IPS DF 6.9 (cell line): Measurements from ENCODE around the gene TMEM266.

ENCODE experiments used
- DNase-seq: peaks from one replicate; pipeline ENCODE4 v3.0.0-alpha.2; 2013; ENCODE audit warnings: low read depth, low spot score
- H3K27ac ChIP-seq: one replicate; pipeline ENCODE4 v1.5.1; 2013; ENCODE audit warnings: low read length, control low read depth
- H3K27me3 ChIP-seq: 2 replicates; pipeline ENCODE4 v1.6.1; 2013; ENCODE audit warnings: mild to moderate bottlenecking, low read length; ENCODE audit not compliant: control insufficient read depth, insufficient read depth
- H3K36me3 ChIP-seq: 2 replicates; pipeline ENCODE4 v1.6.1; 2013; ENCODE audit warnings: low read length; ENCODE audit not compliant: control insufficient read depth, insufficient read depth
- H3K4me1 ChIP-seq: 2 replicates; pipeline ENCODE4 v1.6.1; 2013; ENCODE audit warnings: low read length; ENCODE audit not compliant: control insufficient read depth, insufficient read depth
- H3K4me3 ChIP-seq: 2 replicates; pipeline ENCODE4 v1.5.1; 2013; ENCODE audit warnings: mild to moderate bottlenecking, low read length
- H3K9me3 ChIP-seq: 2 replicates; pipeline ENCODE4 v1.6.1; 2013; ENCODE audit warnings: low read length, inconsistent platforms; ENCODE audit not compliant: control insufficient read depth, insufficient read depth
- WGBS: extraction: QIAGEN DNeasy Blood & Tissue Kit; methylation state at CpG from one replicate; pipeline ENCODE4 v1.1.7; 2013; ENCODE audit warnings: mixed read lengths, missing lambda C conversion rate; ENCODE audit not compliant: insufficient read length, insufficient coverage; 5-methylcytosine and 5-hydroxymethylcytosine counted together

TMEM266 gene

GRCh38 chr15:76180321-76180720, 120.5 kb downstream of the TMEM266 start:
- no peaks in the 10 kb centered on the region for H3K4me1 ChIP-seq
- H3K4me3 ChIP-seq, result no peak overlapping the region
- no peak overlapping the region for H3K27ac ChIP-seq
- H3K36me3 ChIP-seq, result no peaks in the 10 kb centered on the region
- DNase-seq, result no peak
- WGBS, result no CpG with 5 or more reads among the region's 7 CpGs
- no peaks in the 10 kb centered on the region for H3K27me3 ChIP-seq
- no peaks in the 10 kb centered on the region for H3K9me3 ChIP-seq

- WGBS, result no CpG with 5 or more reads among the region's 9 CpGs
- no peak overlapping the region for H3K4me3 ChIP-seq
- no peak for DNase-seq
- no peaks in the 10 kb centered on the region for H3K9me3 ChIP-seq
- H3K27ac ChIP-seq, result no peak overlapping the region
- H3K4me1 ChIP-seq, result no peaks in the 10 kb centered on the region
- H3K27me3 ChIP-seq, result no peaks in the 10 kb centered on the region
- no peaks in the 10 kb centered on the region for H3K36me3 ChIP-seq
These were observed 121.9 kb downstream of the TMEM266 start for GRCh38 chr15:76181705-76182107.

- Histone ChIP-seq H3K4me1 (no peaks in the 10 kb centered on the region), H3K27me3 (no peaks in the 10 kb centered on the region), H3K4me3 (no peak overlapping the region), H3K36me3 (no peaks in the 10 kb centered on the region), H3K9me3 (no peaks in the 10 kb centered on the region), H3K27ac (no peak overlapping the region)
- no peak for DNase-seq
- WGBS, result no CpG with 5 or more reads among the region's 10 CpGs
These were observed 124.3 kb downstream of the TMEM266 start for GRCh38 chr15:76183930-76184649.

GRCh38 chr15:76184650-76185035, 124.9 kb downstream of the TMEM266 start:
- H3K36me3 ChIP-seq, result no peaks in the 10 kb centered on the region
- no peak overlapping the region for H3K4me3 ChIP-seq
- no peak overlapping the region for H3K27ac ChIP-seq
- no peaks in the 10 kb centered on the region for H3K4me1 ChIP-seq
- no peaks in the 10 kb centered on the region for H3K9me3 ChIP-seq
- H3K27me3 ChIP-seq, result no peaks in the 10 kb centered on the region
- WGBS, result no CpG with 5 or more reads among the region's 13 CpGs
- DNase-seq, result no peak

GRCh38 chr15:76185716-76186115, 125.9 kb downstream of the TMEM266 start:
- Histone ChIP-seq H3K9me3 (no peaks in the 10 kb centered on the region), H3K27ac (no peak overlapping the region), H3K4me1 (0 out of 2 replicates have a peak, but pooled peaks cover 2% of the 10 kb centered on the region), H3K27me3 (no peaks in the 10 kb centered on the region), H3K36me3 (no peaks in the 10 kb centered on the region), H3K4me3 (no peak overlapping the region)
- no CpG with 5 or more reads among the region's 3 CpGs for WGBS
- peak; percentile 61 for DNase-seq

- Histone ChIP-seq H3K4me3 (no peak overlapping the region), H3K36me3 (no peaks in the 10 kb centered on the region), H3K9me3 (no peaks in the 10 kb centered on the region), H3K27me3 (no peaks in the 10 kb centered on the region), H3K4me1 (peaks cover 2% of the 10 kb centered on the region; the same call in 1 of the 2 replicates), H3K27ac (no peak overlapping the region)
- DNase-seq, result no peak
- WGBS, result no CpG with 5 or more reads among the region's 4 CpGs
These were observed 127.4 kb downstream of the TMEM266 start for GRCh38 chr15:76187163-76187562.

GRCh38 chr15:76189106-76189505, 129.3 kb downstream of the TMEM266 start:
- Histone ChIP-seq H3K27ac (no peak overlapping the region), H3K9me3 (no peaks in the 10 kb centered on the region), H3K4me1 (peaks cover 2% of the 10 kb centered on the region; the same call in 1 of the 2 replicates), H3K27me3 (no peaks in the 10 kb centered on the region), H3K36me3 (no peaks in the 10 kb centered on the region), H3K4me3 (no peak overlapping the region)
- no peak for DNase-seq
- WGBS, result no CpG with 5 or more reads among the region's 2 CpGs

- WGBS, result no CpG with 5 or more reads among the region's 12 CpGs
- no peaks in the 10 kb centered on the region for H3K36me3 ChIP-seq
- H3K9me3 ChIP-seq, result no peaks in the 10 kb centered on the region
- H3K4me1 ChIP-seq, result peaks cover 2% of the 10 kb centered on the region; the same call in 1 of the 2 replicates
- H3K27me3 ChIP-seq, result no peaks in the 10 kb centered on the region
- H3K27ac ChIP-seq, result no peak overlapping the region
- no peak for DNase-seq
- no peak overlapping the region for H3K4me3 ChIP-seq
These were observed 130.3 kb downstream of the TMEM266 start for GRCh38 chr15:76190070-76190564.

GRCh38 chr15:76190751-76191538, 131.2 kb downstream of the TMEM266 start:
- peak; percentile 58 for DNase-seq
- no CpG with 5 or more reads among the region's 34 CpGs for WGBS
- no peak overlapping the region for H3K4me3 ChIP-seq
- peaks cover 2% of the 10 kb centered on the region; the same call in 1 of the 2 replicates for H3K4me1 ChIP-seq
- no peak overlapping the region for H3K27ac ChIP-seq
- H3K27me3 ChIP-seq, result no peaks in the 10 kb centered on the region
- no peaks in the 10 kb centered on the region for H3K9me3 ChIP-seq
- H3K36me3 ChIP-seq, result no peaks in the 10 kb centered on the region

- no peaks in the 10 kb centered on the region for H3K36me3 ChIP-seq
- H3K9me3 ChIP-seq, result no peaks in the 10 kb centered on the region
- DNase-seq, result no peak
- WGBS, result no CpG with 5 or more reads among the region's 55 CpGs
- peaks cover 3% of the 10 kb centered on the region; the same call in 1 of the 2 replicates for H3K4me1 ChIP-seq
- H3K27me3 ChIP-seq, result no peaks in the 10 kb centered on the region
- H3K27ac ChIP-seq, result no peak overlapping the region
- no peak overlapping the region for H3K4me3 ChIP-seq
These were observed 131.9 kb downstream of the TMEM266 start for GRCh38 chr15:76191539-76192244.
